WTC11 (cell line): ENCODE results near the gene NDUFV3.

Experiments
- CREB1 ChIP-seq: sonication (generic); formaldehyde crosslinking; IDR thresholded peaks from 2 replicates; pipeline ENCODE4 v1.8.0; 2023; ENCODE audit warnings: mild to moderate bottlenecking, missing genetic modification reagents
- ELF4 ChIP-seq: sonication (generic); formaldehyde crosslinking; IDR thresholded peaks from 2 replicates; pipeline ENCODE4 v1.8.1; 2022; ENCODE audit warnings: low read depth, mild to moderate bottlenecking, moderate library complexity, missing genetic modification reagents
- EMX1 ChIP-seq: fragments of 250-450 bp; sonication (Bioruptor Pico); IDR thresholded peaks from 2 replicates; pipeline ENCODE4 v1.8.0; 2021; ENCODE audit warnings: mild to moderate bottlenecking
- JUN ChIP-seq: sonication (generic); formaldehyde crosslinking; IDR thresholded peaks from 2 replicates; pipeline ENCODE4 v1.8.0; 2023; ENCODE audit warnings: mild to moderate bottlenecking, missing genetic modification reagents
- NFE2L1 ChIP-seq: sonication (generic); formaldehyde crosslinking; IDR thresholded peaks from 2 replicates; pipeline ENCODE4 v1.8.1; 2023; ENCODE audit warnings: missing genetic modification reagents
- PRRX2 ChIP-seq: fragments of 250-450 bp; sonication (Bioruptor Pico); IDR thresholded peaks from 2 replicates; pipeline ENCODE4 v1.8.0; 2021; ENCODE audit warnings: mild to moderate bottlenecking
- ZNF219 ChIP-seq: sonication (generic); formaldehyde crosslinking; IDR thresholded peaks from 2 replicates; pipeline ENCODE4 v1.8.0; 2023; ENCODE audit warnings: missing genetic modification reagents, mild to moderate bottlenecking, borderline replicate concordance
- TF ChIP-seq, protein P1 (sequence below): sonication (generic); formaldehyde crosslinking; IDR thresholded peaks from 2 replicates; pipeline ENCODE4 v1.8.1; 2023; ENCODE audit warnings: mild to moderate bottlenecking, missing genetic modification reagents, moderate library complexity
- TF ChIP-seq, protein P2 (sequence below): sonication (generic); formaldehyde crosslinking; IDR thresholded peaks from 2 replicates; pipeline ENCODE4 v1.8.0; 2023; ENCODE audit warnings: mild to moderate bottlenecking, missing genetic modification reagents
- TF ChIP-seq, protein P3 (sequence below): fragments of 200-600 bp; IDR thresholded peaks from 2 replicates; pipeline ENCODE4 v1.8.0; 2022; ENCODE audit warnings: antibody characterized with exemption
- TF ChIP-seq, protein P4 (sequence below): sonication (generic); formaldehyde crosslinking; IDR thresholded peaks from 2 replicates; pipeline ENCODE4 v1.8.1; 2022; ENCODE audit warnings: missing genetic modification reagents, borderline replicate concordance
- TF ChIP-seq, protein P5 (sequence below): sonication (generic); formaldehyde crosslinking; IDR thresholded peaks from 2 replicates; pipeline ENCODE4 v1.8.1; 2022; ENCODE audit warnings: mild to moderate bottlenecking, moderate library complexity, missing genetic modification reagents

DNA sequence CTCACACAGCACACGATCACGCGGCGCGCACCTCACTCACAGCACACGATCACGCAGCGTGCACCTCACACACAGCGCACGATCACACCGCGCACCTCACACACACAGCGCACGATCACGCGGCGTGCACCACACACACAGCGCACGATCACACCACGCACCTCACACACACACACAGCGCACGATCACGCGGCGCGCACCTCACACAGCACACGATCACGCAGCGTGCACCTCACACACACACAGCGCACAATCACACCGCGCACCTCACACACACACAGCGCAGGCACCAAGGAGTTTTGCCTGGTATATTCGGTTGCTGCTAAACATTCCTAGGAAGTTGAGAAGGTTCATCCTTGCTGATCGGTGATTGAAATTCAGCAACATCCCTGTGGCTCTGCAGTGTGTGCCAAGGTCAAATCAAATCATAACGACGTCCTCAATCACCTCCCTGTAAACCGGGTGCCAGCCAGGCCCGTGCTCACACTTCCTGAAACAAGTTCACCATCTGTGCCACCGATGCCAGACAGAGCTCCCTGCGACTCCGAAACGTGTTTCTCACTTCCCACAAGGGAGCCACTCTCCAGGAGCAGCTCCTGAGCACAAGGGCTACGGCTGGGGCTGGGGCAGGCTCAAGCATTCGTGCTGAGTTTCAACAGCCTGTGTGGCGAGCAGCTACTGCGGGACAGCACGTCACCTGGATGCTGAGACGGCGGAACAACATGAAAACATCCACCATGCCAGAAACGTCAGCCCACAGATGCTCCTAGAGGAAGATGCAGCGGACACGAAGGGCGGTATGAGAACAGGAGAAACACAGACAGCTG, 44.0 kb upstream of the NDUFV3 start:
- TF ChIP-seq, protein P1, sequence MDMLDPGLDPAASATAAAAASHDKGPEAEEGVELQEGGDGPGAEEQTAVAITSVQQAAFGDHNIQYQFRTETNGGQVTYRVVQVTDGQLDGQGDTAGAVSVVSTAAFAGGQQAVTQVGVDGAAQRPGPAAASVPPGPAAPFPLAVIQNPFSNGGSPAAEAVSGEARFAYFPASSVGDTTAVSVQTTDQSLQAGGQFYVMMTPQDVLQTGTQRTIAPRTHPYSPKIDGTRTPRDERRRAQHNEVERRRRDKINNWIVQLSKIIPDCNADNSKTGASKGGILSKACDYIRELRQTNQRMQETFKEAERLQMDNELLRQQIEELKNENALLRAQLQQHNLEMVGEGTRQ, result no peak
- TF ChIP-seq PRRX2 (CRISPR knock-in tag) (no peak), NFE2L1 (CRISPR knock-in tag) (no peak), JUN (no peak), ZNF219 (no peak), CREB1 (CRISPR knock-in tag) (no peak), ELF4 (CRISPR knock-in tag) (no peak), EMX1 (CRISPR knock-in tag) (no peak)
- TF ChIP-seq, protein P2, sequence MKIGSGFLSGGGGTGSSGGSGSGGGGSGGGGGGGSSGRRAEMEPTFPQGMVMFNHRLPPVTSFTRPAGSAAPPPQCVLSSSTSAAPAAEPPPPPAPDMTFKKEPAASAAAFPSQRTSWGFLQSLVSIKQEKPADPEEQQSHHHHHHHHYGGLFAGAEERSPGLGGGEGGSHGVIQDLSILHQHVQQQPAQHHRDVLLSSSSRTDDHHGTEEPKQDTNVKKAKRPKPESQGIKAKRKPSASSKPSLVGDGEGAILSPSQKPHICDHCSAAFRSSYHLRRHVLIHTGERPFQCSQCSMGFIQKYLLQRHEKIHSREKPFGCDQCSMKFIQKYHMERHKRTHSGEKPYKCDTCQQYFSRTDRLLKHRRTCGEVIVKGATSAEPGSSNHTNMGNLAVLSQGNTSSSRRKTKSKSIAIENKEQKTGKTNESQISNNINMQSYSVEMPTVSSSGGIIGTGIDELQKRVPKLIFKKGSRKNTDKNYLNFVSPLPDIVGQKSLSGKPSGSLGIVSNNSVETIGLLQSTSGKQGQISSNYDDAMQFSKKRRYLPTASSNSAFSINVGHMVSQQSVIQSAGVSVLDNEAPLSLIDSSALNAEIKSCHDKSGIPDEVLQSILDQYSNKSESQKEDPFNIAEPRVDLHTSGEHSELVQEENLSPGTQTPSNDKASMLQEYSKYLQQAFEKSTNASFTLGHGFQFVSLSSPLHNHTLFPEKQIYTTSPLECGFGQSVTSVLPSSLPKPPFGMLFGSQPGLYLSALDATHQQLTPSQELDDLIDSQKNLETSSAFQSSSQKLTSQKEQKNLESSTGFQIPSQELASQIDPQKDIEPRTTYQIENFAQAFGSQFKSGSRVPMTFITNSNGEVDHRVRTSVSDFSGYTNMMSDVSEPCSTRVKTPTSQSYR (CRISPR knock-in tag), result no peak
- TF ChIP-seq, protein P3, sequence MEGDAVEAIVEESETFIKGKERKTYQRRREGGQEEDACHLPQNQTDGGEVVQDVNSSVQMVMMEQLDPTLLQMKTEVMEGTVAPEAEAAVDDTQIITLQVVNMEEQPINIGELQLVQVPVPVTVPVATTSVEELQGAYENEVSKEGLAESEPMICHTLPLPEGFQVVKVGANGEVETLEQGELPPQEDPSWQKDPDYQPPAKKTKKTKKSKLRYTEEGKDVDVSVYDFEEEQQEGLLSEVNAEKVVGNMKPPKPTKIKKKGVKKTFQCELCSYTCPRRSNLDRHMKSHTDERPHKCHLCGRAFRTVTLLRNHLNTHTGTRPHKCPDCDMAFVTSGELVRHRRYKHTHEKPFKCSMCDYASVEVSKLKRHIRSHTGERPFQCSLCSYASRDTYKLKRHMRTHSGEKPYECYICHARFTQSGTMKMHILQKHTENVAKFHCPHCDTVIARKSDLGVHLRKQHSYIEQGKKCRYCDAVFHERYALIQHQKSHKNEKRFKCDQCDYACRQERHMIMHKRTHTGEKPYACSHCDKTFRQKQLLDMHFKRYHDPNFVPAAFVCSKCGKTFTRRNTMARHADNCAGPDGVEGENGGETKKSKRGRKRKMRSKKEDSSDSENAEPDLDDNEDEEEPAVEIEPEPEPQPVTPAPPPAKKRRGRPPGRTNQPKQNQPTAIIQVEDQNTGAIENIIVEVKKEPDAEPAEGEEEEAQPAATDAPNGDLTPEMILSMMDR, result no peak
- TF ChIP-seq, protein P4, sequence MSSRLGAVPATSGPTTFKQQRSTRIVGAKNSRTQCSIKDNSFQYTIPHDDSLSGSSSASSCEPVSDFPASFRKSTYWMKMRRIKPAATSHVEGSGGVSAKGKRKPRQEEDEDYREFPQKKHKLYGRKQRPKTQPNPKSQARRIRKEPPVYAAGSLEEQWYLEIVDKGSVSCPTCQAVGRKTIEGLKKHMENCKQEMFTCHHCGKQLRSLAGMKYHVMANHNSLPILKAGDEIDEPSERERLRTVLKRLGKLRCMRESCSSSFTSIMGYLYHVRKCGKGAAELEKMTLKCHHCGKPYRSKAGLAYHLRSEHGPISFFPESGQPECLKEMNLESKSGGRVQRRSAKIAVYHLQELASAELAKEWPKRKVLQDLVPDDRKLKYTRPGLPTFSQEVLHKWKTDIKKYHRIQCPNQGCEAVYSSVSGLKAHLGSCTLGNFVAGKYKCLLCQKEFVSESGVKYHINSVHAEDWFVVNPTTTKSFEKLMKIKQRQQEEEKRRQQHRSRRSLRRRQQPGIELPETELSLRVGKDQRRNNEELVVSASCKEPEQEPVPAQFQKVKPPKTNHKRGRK (CRISPR knock-in tag), result no peak
- TF ChIP-seq, protein P5, sequence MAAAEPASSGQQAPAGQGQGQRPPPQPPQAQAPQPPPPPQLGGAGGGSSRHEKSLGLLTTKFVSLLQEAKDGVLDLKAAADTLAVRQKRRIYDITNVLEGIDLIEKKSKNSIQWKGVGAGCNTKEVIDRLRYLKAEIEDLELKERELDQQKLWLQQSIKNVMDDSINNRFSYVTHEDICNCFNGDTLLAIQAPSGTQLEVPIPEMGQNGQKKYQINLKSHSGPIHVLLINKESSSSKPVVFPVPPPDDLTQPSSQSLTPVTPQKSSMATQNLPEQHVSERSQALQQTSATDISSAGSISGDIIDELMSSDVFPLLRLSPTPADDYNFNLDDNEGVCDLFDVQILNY (CRISPR knock-in tag), result no peak
